Measurements from ENCODE around the gene ADORA2B.
A peak's percentile ranks its signal among the peaks of the same experiment; 100 is the strongest.
"Not testable (repeated sequence)": the region's sequence is repeated elsewhere in the genome, so short reads cannot be mapped to it uniquely, and the experiment has no call there.

ADORA2B gene

GRCh38 chr17:15944759-15945526 is at the start of gene ADORA2B:
TSS of gene ADORA2B (plus strand) at chr17:15945130. CDS start at chr17:15945249, 119 bp downstream.
- DNase-seq (ENCODE audit: low spot score) = no peak

GRCh38 chr17:15896277-15896676 is 48.7 kb upstream of the ADORA2B start:
- no peak for DNase-seq (ENCODE audit: low spot score)

GRCh38 chr17:15896834-15897233 is 48.1 kb upstream of the ADORA2B start:
- DNase-seq (ENCODE audit: low spot score) = no peak

GRCh38 chr17:15899596-15899995 is 45.3 kb upstream of the ADORA2B start:
- not testable (repeated sequence) for DNase-seq (ENCODE audit: low spot score)

GRCh38 chr17:15900871-15901270 is 44.1 kb upstream of the ADORA2B start:
- DNase-seq (ENCODE audit: low spot score) = no peak

GRCh38 chr17:15905236-15905635 is 39.7 kb upstream of the ADORA2B start:
- not testable (repeated sequence) for DNase-seq (ENCODE audit: low spot score)

GRCh38 chr17:15907290-15907689 is 37.6 kb upstream of the ADORA2B start:
- DNase-seq (ENCODE audit: low spot score) = no peak

- DNase-seq (ENCODE audit: low spot score) = no peak
Observed at GRCh38 chr17:15908378-15908777, 36.6 kb upstream of the ADORA2B start.

- DNase-seq (ENCODE audit: low spot score) = no peak
Observed at GRCh38 chr17:15909481-15909991, 35.4 kb upstream of the ADORA2B start.

GRCh38 chr17:15910791-15911190 is 34.1 kb upstream of the ADORA2B start:
- no peak for DNase-seq (ENCODE audit: low spot score)

GRCh38 chr17:15911701-15912100 is 33.2 kb upstream of the ADORA2B start:
- not testable (repeated sequence) for DNase-seq (ENCODE audit: low spot score)

- DNase-seq (ENCODE audit: low spot score) = no peak
Observed at GRCh38 chr17:15912416-15912955, 32.4 kb upstream of the ADORA2B start.

GRCh38 chr17:15913826-15914225 is 31.1 kb upstream of the ADORA2B start:
- no peak for DNase-seq (ENCODE audit: low spot score)

GRCh38 chr17:15914400-15915170 is 30.3 kb upstream of the ADORA2B start:
- DNase-seq (ENCODE audit: low spot score) = no peak

- no peak for DNase-seq (ENCODE audit: low spot score)
Observed at GRCh38 chr17:15915961-15916360, 29.0 kb upstream of the ADORA2B start.

GRCh38 chr17:15917021-15917437 is 27.9 kb upstream of the ADORA2B start:
- DNase-seq (ENCODE audit: low spot score) = no peak

- no peak for DNase-seq (ENCODE audit: low spot score)
Observed at GRCh38 chr17:15917438-15918027, 27.4 kb upstream of the ADORA2B start.

GRCh38 chr17:15918261-15918660 is 26.7 kb upstream of the ADORA2B start:
- no peak for DNase-seq (ENCODE audit: low spot score)

- no peak for DNase-seq (ENCODE audit: low spot score)
Observed at GRCh38 chr17:15918661-15919259, 26.2 kb upstream of the ADORA2B start.

- no peak for DNase-seq (ENCODE audit: low spot score)
Observed at GRCh38 chr17:15919466-15919865, 25.5 kb upstream of the ADORA2B start.

GRCh38 chr17:15920758-15921239 is 24.1 kb upstream of the ADORA2B start:
- peak; percentile 76 for DNase-seq (ENCODE audit: low spot score)

GRCh38 chr17:15921640-15922039 is 23.3 kb upstream of the ADORA2B start:
- no peak for DNase-seq (ENCODE audit: low spot score)
